Bronchial epithelial cell (primary cell): ENCODE results near the gene PIGQ. TPM values are rescaled to one million over a fixed set of nuclear protein-coding genes. Genes with fewer than 3 reads are reported as not detected.

Experiments used
- DNase-seq: peaks from one replicate; pipeline ENCODE4 v3.0.0-alpha.2; 2010; ENCODE audit warnings: low read depth
- FAIRE-seq: peaks from 2 replicates; lab custom pipeline; 2011; peaks lifted over from hg19 to GRCh38; lab: Jason Lieb, UNC
- H3K27me3 ChIP-seq: 2 replicates; pipeline ENCODE4 v1.5.1; 2011; ENCODE audit warnings: low read length; ENCODE audit not compliant: control insufficient read depth, insufficient read depth
- H3K36me3 ChIP-seq: 2 replicates; pipeline ENCODE4 v1.5.1; 2011; ENCODE audit warnings: low read length; ENCODE audit not compliant: control insufficient read depth, insufficient read depth
- H3K4me3 ChIP-seq: 2 replicates; pipeline ENCODE4 v1.5.1; 2011; ENCODE audit warnings: mild to moderate bottlenecking, low read depth, low read length, control low read depth
- CTCF ChIP-seq: IDR thresholded peaks from 2 replicates; pipeline ENCODE4 v1.5.1; 2011; ENCODE audit warnings: mild to moderate bottlenecking, moderate library complexity, low read length, control low read depth, inconsistent platforms; ENCODE audit not compliant: insufficient read depth, severe bottlenecking
- total RNA-seq: library from RNA; depleted of rRNA; stranded (reverse); fragments of >200 nt; gene quantifications from 2 replicates; pipeline ENCODE4 v1.2.1, GENCODE V29; 2014

PIGQ gene
- total RNA-seq, 1 donor from 2014 or later = 17.9 TPM

GRCh38 chr16:524274-525040, 45.3 kb upstream of the PIGQ start:
- no peak overlapping the region for H3K4me3 ChIP-seq
- peaks cover 6% of the 10 kb centered on the region for H3K36me3 ChIP-seq
- DNase-seq (no peak), FAIRE-seq (no peak)
- no peak for TF ChIP-seq CTCF
- H3K27me3 ChIP-seq = no peaks in the 10 kb centered on the region

- Histone ChIP-seq H3K36me3 (peaks cover 12% of the 10 kb centered on the region), H3K27me3 (no peaks in the 10 kb centered on the region), H3K4me3 (no peak overlapping the region)
- no peak for FAIRE-seq
- no peak for TF ChIP-seq CTCF
- DNase-seq = no peak
Measured at GRCh38 chr16:525123-525519, 44.6 kb upstream of the PIGQ start.

- peak; percentile 92 for FAIRE-seq
- DNase-seq = peak; percentile 94
- TF ChIP-seq CTCF = no peak
- Histone ChIP-seq H3K27me3 (no peaks in the 10 kb centered on the region), H3K4me3 (peak overlapping the region; percentile 80), H3K36me3 (peaks cover 10% of the 10 kb centered on the region)
Measured at GRCh38 chr16:525520-526180, 44.1 kb upstream of the PIGQ start.

- TF ChIP-seq CTCF = no peak
- H3K27me3 ChIP-seq = no peaks in the 10 kb centered on the region
- peaks cover 11% of the 10 kb centered on the region for H3K36me3 ChIP-seq
- DNase-seq = peak; percentile 17
- no peak for FAIRE-seq
- H3K4me3 ChIP-seq = peak overlapping the region; percentile 80
Measured at GRCh38 chr16:526181-527014, 43.4 kb upstream of the PIGQ start.

GRCh38 chr16:527015-527903, 42.5 kb upstream of the PIGQ start, which contains the start of gene CAPN15:
CAPN15 (plus strand) TSS chr16:527712; CDS start chr16:546839, 19,127 bp downstream.
- DNase-seq (peak; percentile 49), FAIRE-seq (no peak)
- peak; percentile 14 for TF ChIP-seq CTCF
- Histone ChIP-seq H3K4me3 (peak within 1 kb of the TSS; percentile 80), H3K36me3 (peaks cover 11% of the 10 kb centered on the region), H3K27me3 (no peaks in the 10 kb centered on the region)
